ENCODE data around the gene DOCK2.

Gene DOCK2

GRCh38 chr5:170105642-170106611 lies 468.9 kb downstream of the DOCK2 start, which contains the start of gene FOXI1:
FOXI1 (plus strand) TSS chr5:170105897; CDS start chr5:170105958, 61 bp downstream.
- no peak for DNase-seq

GRCh38 chr5:170107674-170108073 lies 470.6 kb downstream of the DOCK2 start:
- no peak for DNase-seq

GRCh38 chr5:170108266-170108785 lies 471.3 kb downstream of the DOCK2 start:
- no peak for DNase-seq

GRCh38 chr5:170109059-170110031 lies 472.3 kb downstream of the DOCK2 start:
- DNase-seq: no peak

GRCh38 chr5:170110403-170111087 lies 473.5 kb downstream of the DOCK2 start:
- DNase-seq: no peak

- no peak for DNase-seq
Observed at GRCh38 chr5:170111088-170111785, 474.2 kb downstream of the DOCK2 start.

- DNase-seq: no peak
Observed at GRCh38 chr5:170112876-170113521, 475.9 kb downstream of the DOCK2 start.

- DNase-seq: no peak
Observed at GRCh38 chr5:170113522-170113900, 476.4 kb downstream of the DOCK2 start.

- no peak for DNase-seq
Observed at GRCh38 chr5:170114271-170114670, 477.2 kb downstream of the DOCK2 start.

- DNase-seq: no peak
Observed at GRCh38 chr5:170115925-170116324, 478.9 kb downstream of the DOCK2 start.

GRCh38 chr5:170117736-170118135 lies 480.7 kb downstream of the DOCK2 start:
- no peak for DNase-seq

- no peak for DNase-seq
Observed at GRCh38 chr5:170120576-170120975, 483.5 kb downstream of the DOCK2 start.

GRCh38 chr5:170121321-170121720 lies 484.2 kb downstream of the DOCK2 start:
- no peak for DNase-seq

GRCh38 chr5:170126061-170126460 lies 489.0 kb downstream of the DOCK2 start:
- DNase-seq: no peak

GRCh38 chr5:170126626-170127025 lies 489.6 kb downstream of the DOCK2 start:
- no peak for DNase-seq

GRCh38 chr5:170131235-170131634 lies 494.2 kb downstream of the DOCK2 start:
- DNase-seq: no peak

- DNase-seq: no peak
Observed at GRCh38 chr5:170132269-170132975, 495.3 kb downstream of the DOCK2 start.

Measured in effector CD8-positive, alpha-beta T cell (primary cell).